ENCODE measurements around the gene PCDHGA8.
"Not testable (repeated sequence)": the region's sequence is repeated elsewhere in the genome, so short reads cannot be mapped to it uniquely, and the experiment has no call there.

The PCDHGA8 gene

DNA sequence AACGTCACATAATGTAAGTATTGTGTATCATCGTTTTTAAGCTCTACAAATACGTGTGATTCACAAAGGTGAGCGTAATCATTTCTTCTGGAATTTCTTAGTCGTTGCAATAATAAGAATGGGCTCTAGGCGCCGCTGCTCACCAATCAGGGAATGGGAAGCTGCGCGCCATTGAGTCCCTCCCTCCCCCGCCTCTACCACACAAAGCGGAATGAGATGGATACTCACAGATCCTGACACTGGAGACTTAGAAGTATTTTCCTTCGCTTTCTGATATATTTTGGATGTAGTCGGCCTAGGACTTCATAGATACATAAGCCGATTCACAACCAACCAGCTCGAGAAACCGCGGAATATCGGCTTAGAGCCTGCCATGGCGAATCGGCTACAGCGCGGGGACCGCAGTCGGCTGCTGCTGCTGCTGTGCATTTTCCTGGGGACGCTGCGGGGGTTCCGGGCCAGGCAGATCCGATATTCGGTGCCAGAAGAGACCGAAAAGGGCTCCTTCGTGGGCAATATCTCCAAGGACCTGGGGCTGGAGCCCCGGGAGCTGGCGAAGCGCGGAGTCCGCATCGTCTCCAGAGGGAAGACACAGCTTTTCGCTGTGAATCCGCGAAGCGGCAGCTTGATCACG, 28.5 kb downstream of the PCDHGA8 start, which contains the start of gene PCDHGA11:
PCDHGA11 (plus strand) TSS at position 197 of the 634 bp plus-strand sequence; CDS start at position 374, 177 bp downstream.
- H3K4me3 ChIP-seq (ENCODE audit: low read depth, low read length) = peak within 1 kb of the TSS; percentile 70
- no peak for DNase-seq (ENCODE audit: low read depth)

DNA sequence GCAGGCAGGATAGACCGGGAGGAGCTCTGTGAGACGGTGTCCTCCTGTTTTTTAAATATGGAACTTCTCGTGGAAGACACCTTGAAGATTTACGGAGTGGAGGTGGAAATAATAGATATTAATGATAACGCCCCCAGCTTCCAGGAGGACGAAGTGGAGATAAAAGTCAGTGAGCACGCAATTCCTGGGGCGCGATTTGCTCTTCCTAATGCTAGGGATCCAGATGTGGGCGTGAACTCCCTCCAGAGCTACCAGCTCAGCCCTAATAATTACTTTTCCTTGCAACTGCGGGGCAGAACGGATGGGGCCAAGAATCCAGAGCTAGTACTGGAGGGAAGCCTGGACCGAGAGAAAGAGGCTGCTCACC, 29.0 kb downstream of the PCDHGA8 start:
- no peak for DNase-seq (ENCODE audit: low read depth)
- H3K4me3 ChIP-seq (ENCODE audit: low read depth, low read length) = peak overlapping the region; percentile 70
- TF ChIP-seq, protein P1, sequence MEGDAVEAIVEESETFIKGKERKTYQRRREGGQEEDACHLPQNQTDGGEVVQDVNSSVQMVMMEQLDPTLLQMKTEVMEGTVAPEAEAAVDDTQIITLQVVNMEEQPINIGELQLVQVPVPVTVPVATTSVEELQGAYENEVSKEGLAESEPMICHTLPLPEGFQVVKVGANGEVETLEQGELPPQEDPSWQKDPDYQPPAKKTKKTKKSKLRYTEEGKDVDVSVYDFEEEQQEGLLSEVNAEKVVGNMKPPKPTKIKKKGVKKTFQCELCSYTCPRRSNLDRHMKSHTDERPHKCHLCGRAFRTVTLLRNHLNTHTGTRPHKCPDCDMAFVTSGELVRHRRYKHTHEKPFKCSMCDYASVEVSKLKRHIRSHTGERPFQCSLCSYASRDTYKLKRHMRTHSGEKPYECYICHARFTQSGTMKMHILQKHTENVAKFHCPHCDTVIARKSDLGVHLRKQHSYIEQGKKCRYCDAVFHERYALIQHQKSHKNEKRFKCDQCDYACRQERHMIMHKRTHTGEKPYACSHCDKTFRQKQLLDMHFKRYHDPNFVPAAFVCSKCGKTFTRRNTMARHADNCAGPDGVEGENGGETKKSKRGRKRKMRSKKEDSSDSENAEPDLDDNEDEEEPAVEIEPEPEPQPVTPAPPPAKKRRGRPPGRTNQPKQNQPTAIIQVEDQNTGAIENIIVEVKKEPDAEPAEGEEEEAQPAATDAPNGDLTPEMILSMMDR (IDR thresholded peaks at IDR 0.05; ENCODE audit: low read depth, low read length, missing control alignments) = no peak

More for the DNA sequence above, 28.5 kb downstream of the PCDHGA8 start, which contains the start of gene PCDHGA11:
- TF ChIP-seq, protein P1 (IDR thresholded peaks at IDR 0.05; ENCODE audit: low read depth, low read length, missing control alignments) = peak; percentile 65

DNA sequence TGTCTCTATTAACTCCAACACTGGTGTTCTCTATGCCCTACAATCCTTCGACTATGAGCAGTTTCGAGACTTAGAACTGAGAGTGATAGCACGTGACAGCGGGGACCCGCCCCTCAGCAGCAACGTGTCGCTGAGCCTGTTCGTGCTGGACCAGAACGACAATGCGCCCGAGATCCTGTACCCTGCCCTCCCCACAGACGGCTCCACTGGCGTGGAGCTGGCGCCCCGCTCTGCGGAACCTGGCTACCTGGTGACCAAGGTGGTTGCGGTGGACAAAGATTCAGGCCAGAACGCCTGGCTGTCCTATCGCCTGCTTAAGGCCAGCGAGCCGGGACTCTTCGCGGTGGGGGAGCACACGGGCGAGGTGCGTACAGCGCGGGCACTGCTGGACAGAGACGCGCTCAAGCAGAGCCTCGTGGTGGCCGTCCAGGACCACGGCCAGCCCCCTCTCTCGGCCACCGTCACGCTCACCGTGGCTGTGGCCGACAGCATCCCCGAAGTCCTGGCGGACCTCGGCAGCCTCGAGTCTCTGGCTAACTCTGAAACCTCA, 30.4 kb downstream of the PCDHGA8 start:
- TF ChIP-seq, protein P1 (IDR thresholded peaks at IDR 0.05; ENCODE audit: low read depth, low read length, missing control alignments) = no peak
- no peak for DNase-seq (ENCODE audit: low read depth)
- H3K4me3 ChIP-seq (ENCODE audit: low read depth, low read length) = no peak overlapping the region

GRCh38 chr5:141427783-141428426, 35.5 kb downstream of the PCDHGA8 start:
- DNase-seq (ENCODE audit: low read depth) = no peak
- no peak overlapping the region for H3K4me3 ChIP-seq (ENCODE audit: low read depth, low read length)
- TF ChIP-seq, protein P1 (IDR thresholded peaks at IDR 0.05; ENCODE audit: low read depth, low read length, missing control alignments) = no peak

GRCh38 chr5:141430332-141431113, 38.1 kb downstream of the PCDHGA8 start, which contains the start of gene PCDHGA12:
TSS of gene PCDHGA12 (plus strand) at chr5:141430507. CDS start at chr5:141430760, 253 bp downstream.
- H3K4me3 ChIP-seq (ENCODE audit: low read depth, low read length) = peak within 1 kb of the TSS; percentile 64
- peak; percentile 72 for DNase-seq (ENCODE audit: low read depth)
- TF ChIP-seq, protein P1 (IDR thresholded peaks at IDR 0.05; ENCODE audit: low read depth, low read length, missing control alignments) = peak; percentile 76

GRCh38 chr5:141431286-141431685, 38.9 kb downstream of the PCDHGA8 start:
- TF ChIP-seq, protein P1 (IDR thresholded peaks at IDR 0.05; ENCODE audit: low read depth, low read length, missing control alignments) = no peak
- no peak for DNase-seq (ENCODE audit: low read depth)
- peak overlapping the region; percentile 64 for H3K4me3 ChIP-seq (ENCODE audit: low read depth, low read length)

DNA sequence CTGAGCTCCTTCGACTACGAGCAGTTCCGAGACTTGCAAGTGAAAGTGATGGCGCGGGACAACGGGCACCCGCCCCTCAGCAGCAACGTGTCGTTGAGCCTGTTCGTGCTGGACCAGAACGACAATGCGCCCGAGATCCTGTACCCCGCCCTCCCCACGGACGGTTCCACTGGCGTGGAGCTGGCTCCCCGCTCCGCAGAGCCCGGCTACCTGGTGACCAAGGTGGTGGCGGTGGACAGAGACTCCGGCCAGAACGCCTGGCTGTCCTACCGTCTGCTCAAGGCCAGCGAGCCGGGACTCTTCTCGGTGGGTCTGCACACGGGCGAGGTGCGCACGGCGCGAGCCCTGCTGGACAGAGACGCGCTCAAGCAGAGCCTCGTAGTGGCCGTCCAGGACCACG, 39.9 kb downstream of the PCDHGA8 start:
- DNase-seq (ENCODE audit: low read depth) = not testable (repeated sequence)

GRCh38 chr5:141432726-141433125, 40.3 kb downstream of the PCDHGA8 start:
- not testable (repeated sequence) for DNase-seq (ENCODE audit: low read depth); H3K4me3 ChIP-seq (ENCODE audit: low read depth, low read length)

More for the DNA sequence above, 39.9 kb downstream of the PCDHGA8 start:
- not testable (repeated sequence) for H3K4me3 ChIP-seq (ENCODE audit: low read depth, low read length)

All from GM12864 (cell line).